H1 (cell line): ENCODE data around the gene MAP3K3. TPM values are rescaled to one million over a fixed set of nuclear protein-coding genes. Genes with fewer than 3 reads are reported as not detected.

Experiments used
- CTCF ChIA-PET: fragments of 300-600 bp; sonication (Branson Sonifier 250); formaldehyde crosslinking; loops from one replicate; lab custom pipeline; 2021; ENCODE audit not compliant: partially characterized antibody; lab: Charles Lee
- POLR2A ChIA-PET: fragments of 300-600 bp; sonication (Branson Sonifier 250); formaldehyde crosslinking; loops from one replicate; lab custom pipeline; 2021; ENCODE audit warnings: inconsistent platforms; ENCODE audit not compliant: partially characterized antibody; lab: Charles Lee
- DNase-seq, 2 experiments: peaks; one replicate each; pipeline versions ENCODE4 v3.0.0 to v3.0.0-alpha.2; 2010 to 2022; ENCODE audit warnings: low spot score in 2 of 2, low read depth in 1 of 2, mixed read lengths in 1 of 2
- FAIRE-seq: peaks from 2 replicates; lab custom pipeline; 2011; peaks lifted over from hg19 to GRCh38; lab: Jason Lieb, UNC
- H2AFZ ChIP-seq: 2 replicates; pipeline ENCODE4 v1.8.1; 2012; ENCODE audit warnings: low read length, inconsistent platforms
- H2AK5ac ChIP-seq: 2 replicates; pipeline ENCODE4 v1.6.1; 2013; ENCODE audit warnings: low read depth, low read length
- H2BK120ac ChIP-seq: replicated peaks from 2 replicates; pipeline ENCODE3; 2013; ENCODE audit warnings: low read depth, low read length, inconsistent platforms
- H2BK12ac ChIP-seq: 2 replicates; pipeline ENCODE4 v1.6.1; 2013; ENCODE audit warnings: low read depth, low read length
- H2BK15ac ChIP-seq: 2 replicates; pipeline ENCODE4 v1.6.1; 2013; ENCODE audit warnings: low read length
- H2BK20ac ChIP-seq: 2 replicates; pipeline ENCODE4 v1.6.1; 2013; ENCODE audit warnings: low read length
- H2BK5ac ChIP-seq: 2 replicates; pipeline ENCODE4 v1.6.1; 2013; ENCODE audit warnings: low read depth, low read length
- H3K14ac ChIP-seq: 2 replicates; pipeline ENCODE4 v1.6.1; 2013; ENCODE audit warnings: inconsistent platforms; ENCODE audit not compliant: insufficient read length
- H3K18ac ChIP-seq: 2 replicates; pipeline ENCODE4 v1.6.1; 2013; ENCODE audit warnings: low read length; ENCODE audit errors: extremely low read depth
- H3K23ac ChIP-seq: 2 replicates; pipeline ENCODE4 v1.6.1; 2013; ENCODE audit warnings: inconsistent platforms; ENCODE audit not compliant: insufficient read length
- H3K23me2 ChIP-seq: 2 replicates; pipeline ENCODE4 v1.6.1; 2013; ENCODE audit warnings: low read depth, low read length
- H3K27ac ChIP-seq: 2 replicates; pipeline ENCODE4 v1.6.1; 2011; ENCODE audit warnings: low read depth, low read length, inconsistent platforms
- H3K27me3 ChIP-seq, 4 experiments: replicated peaks in 1 of 4; 1 replicate in 1 of 4; 2 replicates in 3 of 4; pipeline versions ENCODE4 v1.6.1 to v1.8.1; 2011 to 2013; ENCODE audit warnings: low read length in 3 of 4, mild to moderate bottlenecking in 3 of 4, inconsistent platforms in 2 of 4, mixed read lengths in 2 of 4, moderate library complexity in 1 of 4; ENCODE audit not compliant: control insufficient read depth in 3 of 4, insufficient read depth in 3 of 4; ENCODE audit errors: extremely low read depth in 1 of 4
- H3K36me3 ChIP-seq, 4 experiments: 2 replicates each; pipeline versions ENCODE4 v1.6.1 to v1.8.1; 2011 to 2013; ENCODE audit warnings: mild to moderate bottlenecking in 4 of 4, low read length in 3 of 4, moderate library complexity in 2 of 4, control low read depth in 1 of 4, inconsistent platforms in 1 of 4; ENCODE audit not compliant: insufficient read depth in 4 of 4, control insufficient read depth in 2 of 4
- H3K4ac ChIP-seq: replicated peaks from 2 replicates; pipeline ENCODE3; 2013; ENCODE audit warnings: low read length, low read depth, mixed read lengths, inconsistent platforms; ENCODE audit not compliant: insufficient read length
- H3K4me1 ChIP-seq, 4 experiments: replicated peaks in 1 of 4; 1 replicate in 1 of 4; 2 replicates in 3 of 4; pipeline versions ENCODE4 v1.6.1 to v1.8.1; 2011 to 2013; ENCODE audit warnings: low read length in 3 of 4, inconsistent platforms in 2 of 4, mixed read lengths in 1 of 4; ENCODE audit not compliant: insufficient read depth in 4 of 4, control insufficient read depth in 3 of 4
- H3K4me2 ChIP-seq, 2 experiments: 2 replicates each; pipeline versions ENCODE4 v1.6.1 to v1.8.1; 2011 to 2013; ENCODE audit warnings: low read depth in 2 of 2, low read length in 2 of 2, control low read depth in 1 of 2, inconsistent platforms in 1 of 2, mild to moderate bottlenecking in 1 of 2; ENCODE audit not compliant: insufficient read depth in 1 of 2
- H3K4me3 ChIP-seq, 4 experiments: fragments of 200-600, 300-600 bp in 1 of 4; sonication (generic), shearing (Covaris generic), sonication (Bioruptor Twin) in 1 of 4; 2 replicates each; pipeline versions ENCODE4 v1.5.1 to v1.8.1; 2011 to 2016; ENCODE audit warnings: low read length in 4 of 4, low read depth in 3 of 4, control low read depth in 2 of 4, inconsistent platforms in 2 of 4, mild to moderate bottlenecking in 2 of 4, mixed read lengths in 1 of 4, moderate library complexity in 1 of 4; ENCODE audit not compliant: insufficient read depth in 2 of 4; ENCODE audit errors: extremely low read depth in 1 of 4
- H3K56ac ChIP-seq: replicated peaks from 2 replicates; pipeline ENCODE3; 2013; ENCODE audit warnings: low read depth, mild to moderate bottlenecking, mixed read lengths, low read length, inconsistent platforms; ENCODE audit not compliant: insufficient read length
- H3K79me1 ChIP-seq: 2 replicates; pipeline ENCODE4 v1.6.1; 2013; ENCODE audit warnings: low read depth, low read length, control low read depth
- H3K79me2 ChIP-seq, 2 experiments: 2 replicates each; pipeline versions ENCODE4 v1.6.1 to v1.8.1; 2012 to 2013; ENCODE audit warnings: low read length in 2 of 2, mild to moderate bottlenecking in 2 of 2, inconsistent platforms in 1 of 2; ENCODE audit not compliant: insufficient read depth in 2 of 2, control insufficient read depth in 1 of 2
- H3K9ac ChIP-seq, 4 experiments: replicated peaks in 1 of 4; 1 replicate in 1 of 4; 2 replicates in 3 of 4; pipeline versions ENCODE4 v1.6.1 to v1.8.1; 2011 to 2013; ENCODE audit warnings: low read depth in 3 of 4, low read length in 3 of 4, control low read depth in 2 of 4, mild to moderate bottlenecking in 2 of 4, moderate library complexity in 2 of 4, inconsistent platforms in 1 of 4; ENCODE audit errors: extremely low read depth in 1 of 4
- H3K9me3 ChIP-seq, 2 experiments: 2 replicates each; pipeline versions ENCODE4 v1.6.1 to v1.8.1; 2012 to 2013; ENCODE audit warnings: mild to moderate bottlenecking in 2 of 2, moderate library complexity in 2 of 2, control low read depth in 1 of 2, inconsistent platforms in 1 of 2, low read depth in 1 of 2, low read length in 1 of 2, mixed read lengths in 1 of 2; ENCODE audit not compliant: insufficient read depth in 2 of 2
- H4K20me1 ChIP-seq, 2 experiments: replicated peaks in 1 of 2; 2 replicates each; pipeline versions ENCODE3 to v1.8.1; 2011 to 2013; ENCODE audit warnings: inconsistent platforms in 2 of 2, low read length in 2 of 2, mild to moderate bottlenecking in 1 of 2; ENCODE audit not compliant: insufficient read depth in 2 of 2, control insufficient read depth in 1 of 2
- H4K5ac ChIP-seq: 2 replicates; pipeline ENCODE4 v1.6.1; 2013; ENCODE audit warnings: low read length, low read depth, mixed read lengths, inconsistent platforms; ENCODE audit not compliant: insufficient read length
- H4K8ac ChIP-seq: 2 replicates; pipeline ENCODE4 v1.8.0; 2013; ENCODE audit warnings: mild to moderate bottlenecking, moderate library complexity, low read length, inconsistent platforms; ENCODE audit not compliant: insufficient read depth; ENCODE audit errors: extremely low read depth
- H4K91ac ChIP-seq: replicated peaks from 2 replicates; pipeline ENCODE3; 2013; ENCODE audit warnings: low read length, mixed read lengths, inconsistent platforms; ENCODE audit not compliant: insufficient read length
- CEBPB ChIP-seq: IDR thresholded peaks from 2 replicates; pipeline ENCODE4 v1.6.1; 2012; ENCODE audit warnings: low read depth, low read length
- CHD2 ChIP-seq: IDR thresholded peaks from 2 replicates; pipeline ENCODE4 v1.6.1; 2012; ENCODE audit warnings: low read length, improper control_type of control experiment
- EZH2 ChIP-seq: fragments of 200-600 bp; sonication (generic); IDR thresholded peaks from 2 replicates; pipeline ENCODE4 v1.7.1; 2012; ENCODE audit warnings: low read depth, mild to moderate bottlenecking, moderate library complexity, low read length, inconsistent platforms; ENCODE audit not compliant: severe bottlenecking
- GABPA ChIP-seq: IDR thresholded peaks from 2 replicates; pipeline ENCODE4 v1.6.1; 2011; ENCODE audit warnings: mild to moderate bottlenecking, low read length, moderate library complexity, borderline replicate concordance; ENCODE audit not compliant: insufficient read depth
- JUN ChIP-seq: IDR thresholded peaks from 2 replicates; pipeline ENCODE4 v1.6.1; 2011; ENCODE audit warnings: low read depth, mild to moderate bottlenecking, improper control_type of control experiment, low read length
- MAFK ChIP-seq: IDR thresholded peaks from 2 replicates; pipeline ENCODE4 v1.6.1; 2012; ENCODE audit warnings: low read depth, mild to moderate bottlenecking, improper control_type of control experiment, low read length
- PHF8 ChIP-seq: fragments of 200-600 bp; sonication (generic); conservative IDR thresholded peaks from 2 replicates; pipeline ENCODE4 v1.7.1; 2012; ENCODE audit warnings: low read depth, mild to moderate bottlenecking, inconsistent platforms, low read length, moderate library complexity
- RXRA ChIP-seq: IDR thresholded peaks from 2 replicates; pipeline ENCODE4 v1.6.1; 2011; ENCODE audit warnings: low read depth, mild to moderate bottlenecking, low read length, moderate library complexity; ENCODE audit not compliant: insufficient read depth
- SIX5 ChIP-seq: IDR thresholded peaks from 2 replicates; pipeline ENCODE4 v1.6.1; 2011; ENCODE audit warnings: mild to moderate bottlenecking, low read depth, low read length
- SP2 ChIP-seq: IDR thresholded peaks from 2 replicates; pipeline ENCODE4 v1.6.1; 2012; ENCODE audit warnings: mild to moderate bottlenecking, low read length, inconsistent platforms
- TAF1 ChIP-seq: IDR thresholded peaks from 2 replicates; pipeline ENCODE4 v1.6.1; 2011; ENCODE audit warnings: mild to moderate bottlenecking, low read depth, low read length
- TEAD4 ChIP-seq: IDR thresholded peaks from 2 replicates; pipeline ENCODE4 v1.6.1; 2012; ENCODE audit warnings: low read depth, low read length, inconsistent platforms, mixed read lengths
- WGBS, 2 experiments: shearing (Covaris generic) in 1 of 2; methylation state at CpG; one replicate each; pipeline versions ENCODE4 v1.1.6 to v1.1.7; 2013 to 2015; ENCODE audit warnings: low lambda C conversion rate in 2 of 2, mixed read lengths in 2 of 2, inconsistent platforms in 1 of 2, low coverage in 1 of 2, missing lambda C conversion rate in 1 of 2; ENCODE audit not compliant: insufficient replicate concordance in 2 of 2, insufficient coverage in 1 of 2, insufficient read length in 1 of 2; ENCODE audit errors: extremely low coverage in 1 of 2, missing lambda C conversion rate in 1 of 2; 5-methylcytosine and 5-hydroxymethylcytosine counted together
- polyA plus RNA-seq, 7 experiments: library from polyadenylated mRNA; depleted of rRNA in 3 of 7; stranded (reverse) in 5 of 7; unstranded in 2 of 7; fragments of >200 nt in 5 of 7; fragments of 200-250 nt in 2 of 7; gene quantifications; 1 replicate in 5 of 7; 2 replicates in 1 of 7; 4 replicates in 1 of 7; pipeline versions ENCODE4 v1.2.1 to v1.2.3, GENCODE V29; 2011 to 2013; ENCODE audit warnings: missing spikeins in 2 of 7, mixed read lengths in 2 of 7
- total RNA-seq: library from RNA; stranded (reverse); fragmentation: NEBNext Ultra II Directional; extraction: Animal tissue kit (Norgen Biotek cat#: 25700); gene quantifications from 2 replicates; pipeline ENCODE4 v1.2.1, GENCODE V29; 2021
- TF ChIP-seq, protein P1 (sequence below): IDR thresholded peaks from 2 replicates; pipeline ENCODE4 v1.6.1; 2011; ENCODE audit warnings: low read depth, mild to moderate bottlenecking, low read length; ENCODE audit not compliant: insufficient read depth

MAP3K3 gene
- total and polyA plus RNA-seq, 2 of the 8 experiments (the other 6 are each of a cell fraction or from before 2014, with no cell fraction given), result 10.3 to 21.0 TPM

- Histone ChIP-seq H4K91ac (no peak overlapping the region), H3K36me3 (peaks cover 4 to 17% (median 9%) of the 10 kb centered on the region in 4 experiments; a peak in 5 of 8 replicates), H3K79me1 (no peaks in the 10 kb centered on the region), H3K4me1 (peaks cover 0 to 17% (median 7%) of the 10 kb centered on the region in 4 experiments; a peak in 5 of 7 replicates), H3K27ac (no peak overlapping the region), H3K27me3 (no peaks in the 10 kb centered on the region), H2BK120ac (no peak overlapping the region), H3K79me2 (no peaks in the 10 kb centered on the region), H3K4me3 (no peak overlapping the region), H4K20me1 (peaks cover 3 to 6% of the 10 kb centered on the region in 2 experiments), H3K14ac (no peak overlapping the region), H3K23me2 (peaks cover under 1% of the 10 kb centered on the region; the same call in 1 of the 2 replicates), H2BK12ac (no peak overlapping the region), H3K4me2 (no peak overlapping the region), H3K18ac (no peak overlapping the region), H4K5ac (no peak overlapping the region), H3K23ac (no peak overlapping the region), H2BK5ac (no peak overlapping the region), H3K9ac (no peak overlapping the region), H2AFZ (no peak overlapping the region), H2BK15ac (no peak overlapping the region), H2AK5ac (no peak overlapping the region), H3K56ac (no peak overlapping the region), H3K4ac (no peak overlapping the region), H4K8ac (no peak overlapping the region), H3K9me3 (no peaks in the 10 kb centered on the region), H2BK20ac (no peak overlapping the region)
- FAIRE-seq (no peak), DNase-seq (no peak)
- ChIA-PET POLR2A (interaction anchor here (0.6 to 2.3 kb wide), 4 partner anchors 11 to 142 kb away, joined by 3 to 9 read pairs (median 4); partner anchors contain the start of gene STRADA), CTCF (interaction anchor here (0.7 to 7.3 kb wide), 15 partner anchors 12 to 292 kb away, joined by 3 to 65 read pairs (median 6); no protein-coding TSS in a partner anchor)
- 92% methylated on average over 18 of the region's 18 CpGs; no CpG with 5 or more reads in 1 of the 2 experiments for WGBS, 2 experiments
- no peak for TF ChIP-seq TEAD4
- TF ChIP-seq CEBPB, result no peak
- TF ChIP-seq MAFK, result no peak
- TF ChIP-seq EZH2, result no peak
- no peak for TF ChIP-seq GABPA
- TF ChIP-seq, protein P1, sequence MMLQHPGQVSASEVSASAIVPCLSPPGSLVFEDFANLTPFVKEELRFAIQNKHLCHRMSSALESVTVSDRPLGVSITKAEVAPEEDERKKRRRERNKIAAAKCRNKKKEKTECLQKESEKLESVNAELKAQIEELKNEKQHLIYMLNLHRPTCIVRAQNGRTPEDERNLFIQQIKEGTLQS, result no peak
- TF ChIP-seq CHD2, result no peak
- TF ChIP-seq SIX5, result no peak
- TF ChIP-seq RXRA, result no peak
- no peak for TF ChIP-seq TAF1
- no peak for TF ChIP-seq JUN
- TF ChIP-seq PHF8, result no peak
- TF ChIP-seq SP2, result no peak
These were observed 71.3 kb downstream of the MAP3K3 start for GRCh38 chr17:63693411-63694113.
